ENCODE results near the gene CXXC5. TPM values are rescaled to one million over a fixed set of nuclear protein-coding genes. Genes with fewer than 3 reads are reported as not detected.

CXXC5 gene
- total and polyA plus RNA-seq, 7 donors = 15.7 to 30.0 (median 19.9) TPM

DNA sequence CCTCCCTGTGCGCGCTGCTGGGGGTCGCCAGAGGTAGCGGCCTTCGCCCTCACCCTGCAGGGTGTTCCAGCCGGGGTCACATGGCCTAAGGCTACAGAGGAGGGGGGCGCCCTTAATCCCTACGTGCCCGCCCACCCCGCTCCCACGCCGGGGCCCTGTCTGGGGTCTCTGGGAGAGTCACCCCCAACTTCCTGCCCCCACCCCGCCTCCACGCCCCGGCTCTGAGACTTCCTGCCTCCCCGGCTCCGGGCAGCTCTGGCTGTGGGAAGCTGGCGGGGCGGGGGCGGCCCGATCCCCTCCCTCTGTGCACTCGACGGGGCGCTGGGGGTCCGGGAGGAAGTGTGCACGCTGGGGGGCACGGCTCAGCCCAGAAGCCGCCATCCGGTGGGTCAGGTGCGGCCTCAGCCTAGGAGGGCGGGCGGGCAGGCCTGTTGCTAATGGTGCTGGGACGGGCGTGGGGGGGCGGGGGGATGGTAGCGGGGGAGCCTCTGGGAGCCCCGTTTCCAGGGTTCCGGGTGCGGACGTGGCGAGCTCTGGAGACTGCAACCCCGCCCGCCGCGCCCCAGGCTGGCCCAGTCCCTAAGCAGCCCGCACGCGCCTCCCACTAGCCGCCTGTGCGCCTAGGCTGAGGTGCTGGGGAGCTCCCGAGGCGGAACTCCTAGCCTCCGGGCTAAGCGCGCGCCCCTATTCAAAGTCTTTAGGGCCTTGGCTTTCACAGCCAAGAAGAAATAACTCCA, 61.6 kb downstream of the CXXC5 start:
- Histone ChIP-seq H3K36me3 (no peaks in the 10 kb centered on the region), H3K27ac (peak overlapping the region; percentile 43 to 62 (median 52)), H3K9me3 (no peaks in the 10 kb centered on the region), H3K4me3 (peak overlapping the region in 3 of 4 donors; percentile 22 to 39 (median 32)), H3K4me1 (peaks cover 0 to 40% (median 38%) of the 10 kb centered on the region in 4 donors), H3K27me3 (peaks cover 0 to 23% (median 12%) of the 10 kb centered on the region in 3 donors)
- intact Hi-C loops (cut with DNase I) = loop anchor here (5.0 kb wide), 1 partner anchor 38 kb away; no protein-coding TSS in a partner anchor
- WGBS, 2 donors = 16 to 30% methylated on average over 56 of the region's 56 CpGs
- TF ChIP-seq POLR2A (IDR thresholded peaks at IDR 0.05) (no peak), CTCF (IDR thresholded peaks at IDR 0.05) (no peak), POLR2AphosphoS5 (IDR thresholded peaks at IDR 0.05) (no peak), EP300 (IDR thresholded peaks at IDR 0.05) (no peak)
- no peak for DNase-seq

- H3K27ac ChIP-seq = peak overlapping the region; percentile 43 to 62 (median 46)
- peak overlapping the region; percentile 24 to 58 (median 48) for H3K4me3 ChIP-seq
- H3K36me3 ChIP-seq = no peaks in the 10 kb centered on the region
- intact Hi-C loops (cut with DNase I) = loop anchor here (5.0 kb wide), 1 partner anchor 37 kb away; no protein-coding TSS in a partner anchor
- WGBS, 2 donors = 11 to 23% methylated on average over 60 of the region's 60 CpGs
- H3K27me3 ChIP-seq = peaks cover 0 to 23% (median 12%) of the 10 kb centered on the region in 3 donors
- DNase-seq = peak; percentile 72
- H3K4me1 ChIP-seq = peaks cover 0 to 40% (median 38%) of the 10 kb centered on the region in 4 donors
- H3K9me3 ChIP-seq = no peaks in the 10 kb centered on the region
- TF ChIP-seq CTCF (IDR thresholded peaks at IDR 0.05) (no peak), EP300 (IDR thresholded peaks at IDR 0.05) (no peak), POLR2AphosphoS5 (IDR thresholded peaks at IDR 0.05) (no peak)
These were observed 62.3 kb downstream of the CXXC5 start for GRCh38 chr5:139710319-139711066.

GRCh38 chr5:139711067-139711905, 63.1 kb downstream of the CXXC5 start:
- intact Hi-C loops (cut with DNase I) = loop anchor here (5.0 kb wide), 1 partner anchor 36 kb away; no protein-coding TSS in a partner anchor

More at GRCh38 chr5:139711067-139711905, 63.1 kb downstream of the CXXC5 start:
- H3K4me3 ChIP-seq = peak overlapping the region; percentile 24 to 58 (median 48)
- TF ChIP-seq POLR2A (IDR thresholded peaks at IDR 0.05) (no peak), POLR2AphosphoS5 (IDR thresholded peaks at IDR 0.05) (no peak), CTCF (IDR thresholded peaks at IDR 0.05) (no peak), EP300 (IDR thresholded peaks at IDR 0.05) (no peak)
- WGBS, 2 donors = 1% methylated on average over 68 of the region's 68 CpGs
- peaks cover 0 to 40% (median 38%) of the 10 kb centered on the region in 4 donors for H3K4me1 ChIP-seq
- DNase-seq = no peak
- H3K27me3 ChIP-seq = peaks cover 0 to 23% (median 12%) of the 10 kb centered on the region in 3 donors
- no peaks in the 10 kb centered on the region for H3K36me3 ChIP-seq
- H3K9me3 ChIP-seq = no peaks in the 10 kb centered on the region
- peak overlapping the region; percentile 43 to 46 (median 44) for H3K27ac ChIP-seq

Data from sigmoid colon (tissue), 7 donors.